ENCODE results near the gene SERPING1.

The SERPING1 gene

DNA sequence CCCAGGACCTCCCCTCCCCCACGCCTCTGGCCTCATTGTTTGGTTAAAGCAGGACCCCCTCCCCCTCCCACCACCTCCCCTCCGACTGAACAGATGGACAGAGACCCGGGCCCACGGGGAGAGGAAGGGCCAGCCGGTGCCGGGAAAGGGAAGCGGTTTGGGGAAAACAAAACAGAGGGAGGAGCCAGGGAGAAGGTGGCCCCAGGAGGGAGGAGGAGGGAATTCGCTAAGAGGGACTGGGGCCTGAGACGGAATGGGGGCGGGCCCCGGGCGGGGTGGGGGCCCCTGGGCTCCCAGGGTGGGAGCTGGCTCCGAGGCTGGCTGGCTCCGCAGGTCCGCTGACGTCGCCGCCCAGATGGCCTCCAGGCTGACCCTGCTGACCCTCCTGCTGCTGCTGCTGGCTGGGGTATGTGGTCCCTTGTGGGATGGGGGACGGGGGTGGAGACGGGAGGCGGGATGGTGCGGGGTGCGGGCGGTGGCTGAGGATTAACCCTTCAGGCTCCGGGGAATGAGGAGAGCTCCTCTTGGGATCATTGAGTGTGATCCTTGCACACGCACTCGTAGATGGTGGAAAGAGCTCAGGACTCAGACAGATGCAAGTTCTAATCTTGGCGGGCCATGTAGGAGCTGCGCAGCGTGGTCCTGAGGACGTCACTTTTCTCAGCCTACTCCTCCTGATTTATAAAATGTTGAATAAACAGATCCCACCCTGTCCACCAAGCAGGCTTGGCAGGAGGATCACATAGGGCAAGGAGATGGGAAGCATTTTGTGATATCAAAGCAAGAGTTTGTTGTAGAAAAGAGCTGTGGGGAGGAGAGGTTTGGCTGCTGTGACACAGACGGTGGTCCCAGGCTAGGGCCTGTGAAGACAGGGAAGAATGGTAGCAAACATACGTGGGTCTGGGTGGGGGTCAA, 688 bp downstream of the SERPING1 start:
- DNase-seq (ENCODE audit: low spot score), result no peak

- no peak for DNase-seq (ENCODE audit: low spot score)
Measured at GRCh38 chr11:57598831-57599155, 1.3 kb downstream of the SERPING1 start.

DNA sequence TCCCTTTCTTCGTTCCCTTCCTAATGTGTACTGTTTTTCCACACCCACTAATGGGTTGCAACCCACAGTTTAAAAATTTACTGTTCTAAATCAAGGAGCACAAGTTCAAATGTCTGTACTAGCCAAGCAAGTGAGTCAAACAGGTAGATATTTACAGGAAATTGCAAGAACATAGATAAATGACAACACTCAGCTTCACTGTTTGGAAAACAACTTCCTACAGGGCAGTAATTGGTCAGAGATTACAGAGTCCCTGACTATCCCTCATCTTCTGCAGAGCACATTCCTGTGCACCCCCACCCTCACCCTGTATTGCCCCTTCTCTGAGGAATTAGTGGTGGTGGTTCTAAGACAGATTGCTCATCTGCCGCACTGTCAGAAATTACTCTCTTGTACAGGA, 1.9 kb downstream of the SERPING1 start:
- DNase-seq (ENCODE audit: low spot score), result no peak

GRCh38 chr11:57601297-57601696, 3.8 kb downstream of the SERPING1 start:
- DNase-seq (ENCODE audit: low spot score), result no peak

- no peak for DNase-seq (ENCODE audit: low spot score)
Measured at GRCh38 chr11:57604296-57605027, 7.0 kb downstream of the SERPING1 start.

GRCh38 chr11:57605028-57605420, 7.5 kb downstream of the SERPING1 start:
- DNase-seq (ENCODE audit: low spot score), result no peak

GRCh38 chr11:57610170-57610569, 12.7 kb downstream of the SERPING1 start:
- DNase-seq (ENCODE audit: low spot score), result no peak

DNA sequence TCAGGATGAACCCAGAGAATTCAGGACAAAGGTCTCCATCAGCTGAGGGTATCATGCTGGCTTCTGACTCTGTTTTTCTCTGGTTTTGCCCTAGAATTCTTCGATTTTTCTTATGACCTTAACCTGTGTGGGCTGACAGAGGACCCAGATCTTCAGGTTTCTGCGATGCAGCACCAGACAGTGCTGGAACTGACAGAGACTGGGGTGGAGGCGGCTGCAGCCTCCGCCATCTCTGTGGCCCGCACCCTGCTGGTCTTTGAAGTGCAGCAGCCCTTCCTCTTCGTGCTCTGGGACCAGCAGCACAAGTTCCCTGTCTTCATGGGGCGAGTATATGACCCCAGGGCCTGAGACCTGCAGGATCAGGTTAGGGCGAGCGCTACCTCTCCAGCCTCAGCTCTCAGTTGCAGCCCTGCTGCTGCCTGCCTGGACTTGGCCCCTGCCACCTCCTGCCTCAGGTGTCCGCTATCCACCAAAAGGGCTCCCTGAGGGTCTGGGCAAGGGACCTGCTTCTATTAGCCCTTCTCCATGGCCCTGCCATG, 16.8 kb downstream of the SERPING1 start:
- no peak for DNase-seq (ENCODE audit: low spot score)

GRCh38 chr11:57615308-57615707, 17.8 kb downstream of the SERPING1 start:
- DNase-seq (ENCODE audit: low spot score), result no peak

GRCh38 chr11:57616595-57616994, 19.1 kb downstream of the SERPING1 start:
- DNase-seq (ENCODE audit: low spot score), result no peak

DNA sequence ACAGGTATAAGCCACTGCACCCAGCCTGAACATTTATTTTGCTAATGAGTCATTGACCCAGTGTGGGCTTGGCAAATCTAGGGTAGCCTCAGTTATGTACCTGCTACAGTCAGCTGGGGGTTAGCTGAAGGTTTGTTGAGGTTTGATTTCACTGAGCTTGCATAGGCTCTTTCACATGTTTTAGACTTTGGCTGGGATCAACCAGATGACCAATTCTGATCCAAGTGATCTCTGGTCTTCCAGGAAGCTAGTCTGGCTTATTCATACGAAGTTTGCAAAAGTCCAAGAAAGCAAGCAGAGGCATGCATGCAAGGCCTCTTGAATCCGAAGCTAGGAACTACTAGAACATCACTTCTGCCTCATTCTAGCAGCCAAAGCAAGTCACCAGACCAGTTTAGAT, 21.0 kb downstream of the SERPING1 start:
- no peak for DNase-seq (ENCODE audit: low spot score)

DNA sequence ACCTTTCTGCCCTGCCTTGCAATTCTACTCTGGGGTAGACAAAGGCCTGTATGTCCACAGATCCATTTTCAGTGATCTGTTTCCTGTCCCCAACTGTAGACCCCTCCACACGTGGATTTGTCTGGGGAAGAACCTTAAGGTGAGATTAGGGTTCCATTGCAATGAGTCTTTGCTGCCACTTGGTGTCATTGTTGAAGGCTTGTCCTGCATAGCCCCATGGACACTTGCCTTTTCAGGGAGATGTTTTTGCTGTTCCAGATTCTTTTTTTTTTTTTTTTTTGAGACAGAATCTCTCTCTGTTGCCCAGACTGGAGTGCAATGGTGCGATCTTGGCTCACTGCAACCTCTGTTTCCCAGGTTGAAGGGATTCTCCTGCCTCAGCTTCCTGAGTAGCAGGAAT, 21.8 kb downstream of the SERPING1 start:
- no peak for DNase-seq (ENCODE audit: low spot score)

- peak; percentile 14 for DNase-seq (ENCODE audit: low spot score)
Measured at GRCh38 chr11:57620467-57620866, 23.0 kb downstream of the SERPING1 start.

DNA sequence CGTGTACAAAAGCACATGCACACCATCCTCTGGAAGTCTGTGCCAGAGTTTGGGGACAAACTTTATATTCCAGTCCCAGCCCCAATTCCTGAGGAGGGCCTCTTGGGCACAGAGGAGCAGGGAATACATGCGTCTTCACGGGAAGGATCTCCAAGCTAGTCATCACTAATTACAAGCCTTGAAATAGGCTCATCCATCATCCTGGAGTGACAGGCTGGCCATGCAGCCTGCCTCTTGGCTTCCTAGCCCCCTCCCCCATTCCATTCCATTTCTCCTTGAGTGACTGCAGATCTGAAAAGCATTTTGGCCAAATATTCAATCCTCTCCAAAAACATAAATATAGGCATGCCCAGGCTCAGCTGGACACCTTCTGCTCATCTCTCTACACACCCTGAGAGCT, 24.8 kb downstream of the SERPING1 start:
- no peak for DNase-seq (ENCODE audit: low spot score)

DNA sequence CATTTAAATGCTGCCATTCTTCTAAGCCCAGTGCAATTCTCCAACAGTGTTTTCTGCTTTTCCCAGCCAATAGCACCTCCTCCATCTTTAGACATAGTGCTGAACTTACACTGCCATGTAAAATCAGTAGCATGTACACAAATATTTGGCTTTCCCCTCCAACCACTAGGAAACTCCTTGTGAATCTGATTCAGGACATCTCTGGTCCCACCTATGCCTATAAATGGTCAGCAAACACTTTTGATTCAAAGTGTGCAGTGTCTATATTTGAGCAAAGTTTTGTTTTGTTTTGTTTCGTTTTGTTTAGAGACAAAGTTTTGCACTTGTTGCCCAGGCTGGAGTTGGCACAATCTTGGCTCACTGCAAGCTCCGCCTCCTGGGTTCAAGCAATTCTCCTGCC, 27.4 kb downstream of the SERPING1 start:
- DNase-seq (ENCODE audit: low spot score), result no peak

- DNase-seq (ENCODE audit: low spot score), result no peak
Measured at GRCh38 chr11:57626895-57627294, 29.4 kb downstream of the SERPING1 start.

DNA sequence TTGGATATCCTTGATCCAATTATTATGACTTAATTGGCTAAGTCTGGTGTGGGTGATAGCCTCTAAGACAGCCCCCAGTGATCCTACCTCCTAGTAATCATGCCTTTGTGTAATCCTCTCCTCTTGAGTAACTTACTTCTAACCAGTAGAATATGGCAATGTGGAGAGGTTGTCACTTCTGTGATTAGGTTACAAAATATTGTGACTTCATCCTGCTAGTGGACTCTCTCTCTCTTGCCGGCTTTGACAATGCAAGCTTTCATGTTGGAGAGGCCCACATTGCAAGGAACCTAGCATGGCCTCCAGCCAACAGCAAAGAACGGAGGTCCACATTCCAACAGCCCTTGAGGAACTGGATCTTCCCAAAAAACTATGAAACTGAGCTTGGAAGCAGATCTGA, 32.7 kb downstream of the SERPING1 start:
- no peak for DNase-seq (ENCODE audit: low spot score)

GRCh38 chr11:57632116-57632515, 34.6 kb downstream of the SERPING1 start:
- no peak for DNase-seq (ENCODE audit: low spot score)

DNA sequence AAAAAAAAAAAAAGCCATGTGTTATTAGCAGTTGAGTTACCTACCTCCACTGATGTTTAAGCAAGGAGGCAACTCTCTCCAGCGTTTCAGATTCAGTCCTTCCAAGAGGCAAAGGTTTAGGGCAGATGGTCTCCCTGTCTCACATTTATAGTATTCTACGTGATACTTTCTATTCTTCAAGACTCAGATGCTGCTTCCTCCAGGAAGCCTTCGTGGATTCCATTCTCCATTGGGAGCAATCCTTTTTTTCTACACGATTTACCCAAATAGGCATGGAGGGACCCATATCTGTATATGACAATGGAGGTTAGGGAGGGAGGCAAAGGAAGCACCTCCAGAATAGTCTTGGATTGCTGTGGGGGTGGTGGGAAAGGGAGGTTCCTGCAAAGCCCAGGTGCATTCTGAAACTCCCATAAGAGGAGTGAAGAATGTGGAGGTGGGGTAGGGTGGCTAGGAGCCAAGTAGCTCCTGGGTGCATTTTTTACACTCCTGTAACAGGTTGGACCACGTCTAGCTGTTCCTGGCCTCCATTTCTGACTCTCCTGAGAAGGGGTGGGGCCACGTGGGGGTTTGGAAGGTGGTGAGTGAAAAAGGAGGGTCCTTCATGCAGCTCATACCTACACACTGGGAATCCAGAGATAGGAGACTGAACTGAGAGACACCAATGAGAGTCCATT, 36.0 kb downstream of the SERPING1 start:
- no peak for DNase-seq (ENCODE audit: low spot score)

DNA sequence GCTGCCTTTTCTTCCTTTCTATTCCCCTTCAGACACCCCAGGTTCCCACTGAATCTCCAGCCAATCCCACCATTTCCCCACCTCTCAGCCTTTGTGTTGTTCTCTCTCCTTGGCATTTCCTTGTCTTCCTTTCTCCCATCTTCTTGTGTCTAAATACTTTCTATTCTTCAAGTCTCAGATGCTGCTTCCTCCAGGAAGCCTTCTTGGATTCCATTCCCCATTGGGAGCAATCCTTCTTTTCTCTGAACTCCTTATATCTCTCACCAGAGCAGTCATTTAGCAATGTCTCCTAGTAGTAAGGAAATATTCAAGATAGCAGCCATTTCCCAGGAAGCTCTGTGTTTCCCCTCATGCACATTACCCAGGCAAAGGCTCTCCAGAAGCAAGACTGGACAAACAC, 36.8 kb downstream of the SERPING1 start:
- no peak for DNase-seq (ENCODE audit: low spot score)

- DNase-seq (ENCODE audit: low spot score), result no peak
Measured at GRCh38 chr11:57635246-57635645, 37.8 kb downstream of the SERPING1 start.

GRCh38 chr11:57637626-57638004, 40.1 kb downstream of the SERPING1 start:
- no peak for DNase-seq (ENCODE audit: low spot score)

Data from RKO (cell line).